ENCODE results near the gene NOSTRIN. TPM values are rescaled to one million over a fixed set of nuclear protein-coding genes. Genes with fewer than 3 reads are reported as not detected.
"Not testable (repeated sequence)": the region's sequence is repeated elsewhere in the genome, so short reads cannot be mapped to it uniquely, and the experiment has no call there.

Gene NOSTRIN
- total RNA-seq, 1 donor from 2014 or later = 3.9 TPM

GRCh38 chr2:168790226-168790902 lies 12.1 kb upstream of the NOSTRIN start:
- DNase-seq = no peak

GRCh38 chr2:168791140-168791539 lies 11.3 kb upstream of the NOSTRIN start:
- not testable (repeated sequence) for DNase-seq

DNA sequence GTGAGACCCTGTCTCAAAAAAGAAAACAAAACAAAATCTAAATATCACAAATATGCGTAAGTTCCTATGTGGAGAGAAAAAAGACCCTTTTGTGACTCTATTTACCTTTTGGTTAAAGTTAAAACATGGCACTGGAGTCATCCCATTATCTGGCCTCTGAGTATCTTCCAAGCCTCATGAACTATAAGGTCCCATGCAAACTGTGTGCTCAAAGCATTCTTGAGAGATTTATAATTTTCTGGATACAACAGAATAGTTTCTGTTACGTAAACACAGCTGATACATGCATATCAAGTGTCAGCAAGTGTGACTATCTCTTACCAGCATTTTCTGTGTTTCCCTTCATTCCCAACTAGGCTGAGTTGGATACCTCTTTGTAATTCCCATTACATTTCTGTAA lies 8.8 kb upstream of the NOSTRIN start:
- no peak for DNase-seq

DNA sequence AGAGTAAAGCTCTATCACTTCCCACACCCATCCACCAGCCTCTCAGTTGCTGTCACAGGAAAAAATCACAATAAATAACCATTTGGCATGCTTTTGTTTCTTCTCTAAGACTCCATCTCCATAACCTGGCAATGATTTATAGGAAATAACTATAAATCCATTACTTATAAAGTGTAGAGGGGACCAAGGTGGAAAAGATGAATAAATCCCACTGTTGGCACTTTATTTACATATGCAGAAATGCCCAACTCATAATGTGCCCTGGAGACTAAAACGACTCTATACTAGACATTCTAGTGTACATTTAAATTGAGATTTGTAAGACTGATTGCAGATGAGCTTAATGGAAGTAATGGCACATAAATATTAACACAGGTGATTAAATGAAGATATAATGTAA lies 7.5 kb upstream of the NOSTRIN start:
- DNase-seq = no peak

DNA sequence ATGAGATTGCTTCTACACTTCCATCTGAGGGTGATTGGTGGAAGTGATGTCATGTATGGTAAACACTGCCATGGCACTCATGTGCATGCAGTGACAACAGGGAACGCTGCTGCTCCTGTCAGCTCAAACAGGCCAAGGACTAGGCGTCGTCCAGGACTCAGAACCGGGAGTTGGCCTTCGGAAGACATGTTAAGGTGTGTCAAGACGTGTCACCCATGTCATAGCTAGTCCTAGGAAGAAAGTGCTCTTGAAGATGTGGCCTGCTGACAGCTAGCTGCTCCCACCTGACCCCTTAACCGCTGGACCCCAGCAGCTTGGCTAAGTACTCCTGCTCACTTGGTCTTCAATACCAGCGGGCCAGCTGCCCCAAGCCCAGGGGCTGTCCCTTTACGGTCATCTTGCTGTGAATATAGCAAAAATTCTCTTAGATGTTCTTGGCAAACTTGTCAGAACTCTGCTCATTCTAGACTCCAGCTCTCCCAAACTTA lies 6.3 kb upstream of the NOSTRIN start:
- DNase-seq = no peak

- DNase-seq = no peak
These were observed 5.7 kb upstream of the NOSTRIN start for GRCh38 chr2:168796583-168797285.

- no peak for DNase-seq
These were observed 5.2 kb upstream of the NOSTRIN start for GRCh38 chr2:168797286-168797655.

GRCh38 chr2:168798076-168798887 lies 4.2 kb upstream of the NOSTRIN start:
- DNase-seq = no peak

DNA sequence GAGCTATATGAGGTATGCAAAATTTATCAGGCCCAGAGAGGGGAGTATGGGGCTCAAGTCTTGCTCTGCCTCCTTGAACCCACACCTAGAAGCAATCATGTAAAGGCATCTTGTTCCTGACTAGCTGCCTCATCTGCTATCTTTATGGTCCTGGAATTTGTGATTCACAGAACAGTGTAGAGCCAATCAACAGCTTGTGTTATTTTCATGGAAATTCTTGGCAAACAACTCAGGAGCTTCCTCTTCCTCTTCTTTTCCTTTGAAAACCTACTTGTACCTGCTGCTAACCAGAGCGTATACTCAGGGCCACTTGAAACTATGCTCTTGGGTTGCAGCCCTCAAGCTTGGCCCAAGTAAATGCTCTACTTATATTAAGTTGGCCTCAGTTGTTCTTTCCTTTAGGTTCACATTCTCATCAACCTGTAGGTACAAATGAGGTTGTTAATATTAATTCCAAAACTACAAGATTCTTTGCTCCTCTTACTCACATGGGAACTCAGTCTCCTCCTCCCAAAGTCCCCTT lies 3.5 kb upstream of the NOSTRIN start:
- no peak for DNase-seq

- DNase-seq = no peak
These were observed 966 bp upstream of the NOSTRIN start for GRCh38 chr2:168801471-168801870.

- DNase-seq = no peak
These were observed 655 bp downstream of the NOSTRIN start for GRCh38 chr2:168802859-168803725.

GRCh38 chr2:168804214-168804613 lies 1.8 kb downstream of the NOSTRIN start:
- DNase-seq = no peak

DNA sequence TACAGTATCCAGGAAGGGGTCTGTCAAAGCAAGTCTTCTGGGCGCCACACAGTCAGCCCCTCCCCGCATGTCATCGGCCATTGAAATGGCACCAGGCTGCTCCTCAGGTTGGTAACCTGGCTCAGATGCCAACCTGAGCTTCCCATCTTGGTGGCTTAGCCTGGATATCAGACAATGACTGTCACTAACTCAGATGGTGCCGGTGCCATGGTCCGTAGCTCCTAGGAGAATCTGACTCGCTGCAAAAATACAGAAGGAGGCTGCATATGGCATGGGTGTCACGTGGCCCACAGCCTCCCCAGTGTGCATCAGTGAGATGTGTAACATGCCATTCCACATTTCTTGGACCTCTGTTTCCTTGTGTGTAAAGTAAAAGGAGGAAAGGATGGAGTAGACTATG lies 3.2 kb downstream of the NOSTRIN start:
- no peak for DNase-seq

DNA sequence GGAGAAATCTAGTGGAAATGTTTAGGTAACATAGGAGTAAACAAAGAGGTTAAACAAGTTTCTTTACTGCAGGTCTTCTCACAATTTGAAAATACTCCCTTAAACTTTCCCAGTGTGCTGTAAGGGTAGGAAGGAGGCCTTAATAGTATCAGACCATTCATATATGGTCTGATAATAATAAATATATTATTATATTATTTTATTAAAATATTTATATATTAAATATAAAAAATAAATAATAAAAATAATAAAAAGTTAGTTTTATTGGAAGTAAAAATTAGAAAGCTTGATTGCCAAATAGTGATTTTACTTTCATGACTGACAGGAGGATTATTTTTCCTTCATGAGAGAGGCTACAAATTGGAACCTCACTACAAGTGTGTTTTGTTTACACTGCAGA lies 7.1 kb downstream of the NOSTRIN start:
- DNase-seq = no peak

- DNase-seq = no peak
These were observed 7.8 kb downstream of the NOSTRIN start for GRCh38 chr2:168810235-168810634.

DNA sequence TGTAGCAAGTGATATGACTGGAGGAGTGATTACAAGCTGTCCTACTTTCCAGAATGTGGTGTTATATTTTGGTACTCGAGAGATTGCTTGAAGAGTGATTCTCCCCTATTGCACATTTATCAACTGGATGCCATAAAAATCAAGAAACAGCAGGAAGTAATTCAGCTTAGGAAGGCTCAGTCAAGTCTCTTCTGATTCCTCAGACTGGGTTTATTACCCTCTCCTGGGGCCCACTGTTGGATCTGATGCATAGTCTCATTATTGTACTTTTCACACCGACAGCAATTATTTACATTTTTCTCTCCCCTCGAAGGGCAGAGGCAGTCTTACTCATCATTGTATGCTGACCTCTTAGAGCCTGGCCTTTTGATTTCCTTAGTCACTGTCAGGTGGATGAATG lies 9.3 kb downstream of the NOSTRIN start:
- DNase-seq = no peak

- no peak for DNase-seq
These were observed 11.6 kb downstream of the NOSTRIN start for GRCh38 chr2:168814046-168814445.

GRCh38 chr2:168814939-168815907 lies 12.8 kb downstream of the NOSTRIN start:
- no peak for DNase-seq

DNA sequence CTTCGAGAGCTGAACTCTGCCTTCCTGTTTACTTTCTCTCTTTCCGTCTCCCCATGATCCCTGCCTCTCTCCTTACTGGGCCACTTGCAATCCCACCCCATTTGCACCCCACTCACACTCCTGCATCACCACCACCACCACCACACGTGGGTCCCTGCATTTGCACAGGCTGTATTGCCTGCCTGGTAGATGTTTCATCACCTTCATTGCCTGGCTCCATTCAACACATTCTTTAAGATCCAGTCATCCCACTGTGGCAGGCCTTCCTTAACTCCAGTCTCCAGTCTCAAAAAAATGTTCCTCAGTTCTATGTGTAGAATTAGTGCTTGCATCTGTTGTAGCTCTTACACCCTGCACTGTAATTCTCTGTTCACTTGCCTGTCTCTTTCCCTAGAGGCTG lies 13.9 kb downstream of the NOSTRIN start:
- DNase-seq = no peak

DNA sequence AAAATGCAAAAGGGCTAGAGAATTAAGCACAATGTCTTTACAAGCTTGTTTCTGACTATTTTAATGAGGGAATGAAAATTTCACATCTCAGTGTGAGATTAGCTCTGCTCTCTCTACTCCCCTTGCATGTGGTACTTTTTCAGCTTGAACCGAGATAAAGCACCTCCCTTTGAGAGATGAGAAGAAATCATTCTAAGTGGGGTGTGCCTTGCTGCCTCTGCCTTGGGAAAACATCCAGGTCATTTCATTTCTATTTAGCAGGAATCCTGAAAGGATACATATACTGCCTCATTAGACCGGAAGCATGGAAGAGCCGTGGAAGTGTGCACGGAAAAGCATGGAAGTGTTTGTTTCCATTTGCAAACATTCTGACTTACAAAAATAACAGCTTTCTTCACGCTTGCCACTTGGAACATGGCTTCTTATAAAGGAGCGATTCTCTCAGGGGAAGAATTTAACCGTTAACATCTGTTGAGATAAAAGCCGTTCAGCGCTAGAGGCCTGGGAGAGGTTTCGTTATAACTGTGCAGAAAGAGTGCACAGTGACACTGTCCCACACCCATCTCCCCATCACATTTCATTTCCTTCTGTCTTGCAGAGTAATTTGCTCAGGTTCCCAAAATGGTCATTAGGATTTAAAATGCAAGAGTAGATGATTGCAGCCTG lies 16.7 kb downstream of the NOSTRIN start:
- no peak for DNase-seq
